Measurements from ENCODE around the gene ANXA2R. TPM values are rescaled to one million over a fixed set of nuclear protein-coding genes. Genes with fewer than 3 reads are reported as not detected.

The ANXA2R gene
- total RNA-seq, 1 donor from 2014 or later, result 1.2 TPM

DNA sequence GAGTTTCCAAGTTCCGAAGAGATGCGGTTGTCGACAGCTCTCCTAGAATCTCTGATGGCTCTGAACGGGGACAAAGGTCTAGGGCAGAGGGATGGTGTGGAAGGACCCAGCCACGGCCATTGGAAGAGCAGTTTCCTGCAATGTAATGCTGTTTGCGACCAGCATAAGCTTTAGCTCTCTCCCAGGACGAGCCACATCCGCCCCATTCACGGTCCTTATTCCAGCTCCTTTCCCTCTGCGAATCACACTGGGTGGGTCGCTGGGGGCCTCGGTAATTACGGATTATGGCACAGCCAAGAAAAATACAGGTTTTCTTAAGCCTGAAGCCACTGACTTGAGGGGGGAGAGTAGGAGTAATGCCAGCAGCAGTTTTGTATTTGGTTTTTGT is 22.7 kb downstream of the ANXA2R start:
- H3K4me1 Mint-ChIP-seq, result peaks cover 39% of the 10 kb centered on the region
- H3K36me3 Mint-ChIP-seq (ENCODE audit: low read depth), result no peaks in the 10 kb centered on the region
- DNase-seq (ENCODE audit: low read depth, low spot score), result no peak
- TF ChIP-seq, protein P1, sequence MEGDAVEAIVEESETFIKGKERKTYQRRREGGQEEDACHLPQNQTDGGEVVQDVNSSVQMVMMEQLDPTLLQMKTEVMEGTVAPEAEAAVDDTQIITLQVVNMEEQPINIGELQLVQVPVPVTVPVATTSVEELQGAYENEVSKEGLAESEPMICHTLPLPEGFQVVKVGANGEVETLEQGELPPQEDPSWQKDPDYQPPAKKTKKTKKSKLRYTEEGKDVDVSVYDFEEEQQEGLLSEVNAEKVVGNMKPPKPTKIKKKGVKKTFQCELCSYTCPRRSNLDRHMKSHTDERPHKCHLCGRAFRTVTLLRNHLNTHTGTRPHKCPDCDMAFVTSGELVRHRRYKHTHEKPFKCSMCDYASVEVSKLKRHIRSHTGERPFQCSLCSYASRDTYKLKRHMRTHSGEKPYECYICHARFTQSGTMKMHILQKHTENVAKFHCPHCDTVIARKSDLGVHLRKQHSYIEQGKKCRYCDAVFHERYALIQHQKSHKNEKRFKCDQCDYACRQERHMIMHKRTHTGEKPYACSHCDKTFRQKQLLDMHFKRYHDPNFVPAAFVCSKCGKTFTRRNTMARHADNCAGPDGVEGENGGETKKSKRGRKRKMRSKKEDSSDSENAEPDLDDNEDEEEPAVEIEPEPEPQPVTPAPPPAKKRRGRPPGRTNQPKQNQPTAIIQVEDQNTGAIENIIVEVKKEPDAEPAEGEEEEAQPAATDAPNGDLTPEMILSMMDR (conservative IDR thresholded peaks at IDR 0.05), result peak; percentile 23
- H3K27ac Mint-ChIP-seq (ENCODE audit: unreplicated experiment), result peak overlapping the region; percentile 88
- H3K9me3 Mint-ChIP-seq, result no peaks in the 10 kb centered on the region
- H3K27me3 Mint-ChIP-seq (ENCODE audit: low read depth), result peaks cover 73% of the 10 kb centered on the region
- H3K4me3 Mint-ChIP-seq, result peak overlapping the region; percentile 96

DNA sequence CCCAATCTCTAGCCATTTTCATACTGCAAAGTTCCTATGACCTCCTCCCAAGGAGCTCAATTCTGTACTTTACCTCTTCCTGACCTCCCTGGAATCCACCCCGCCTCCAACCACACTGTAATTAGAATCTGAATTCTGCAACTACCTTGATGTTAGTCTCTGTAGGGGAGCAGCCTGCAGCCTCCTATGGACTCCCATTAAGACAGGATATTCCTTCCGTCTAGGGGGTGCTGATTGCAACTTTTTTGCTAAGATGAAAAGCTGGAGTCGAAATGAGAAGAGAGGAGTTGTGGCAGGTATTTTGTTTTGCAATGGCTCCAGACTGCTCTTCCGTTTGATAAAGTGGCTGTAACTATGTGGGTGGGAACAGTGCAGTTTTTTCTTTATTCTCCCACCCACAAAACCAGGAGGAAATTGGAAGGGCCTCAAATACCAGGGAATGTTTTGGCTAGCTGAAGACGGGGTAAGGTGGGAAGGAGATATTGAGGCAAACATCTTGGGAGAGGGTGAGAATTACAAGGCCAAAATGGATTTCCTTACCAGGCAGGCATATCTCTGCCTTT is 23.8 kb downstream of the ANXA2R start:
- no peaks in the 10 kb centered on the region for H3K36me3 Mint-ChIP-seq (ENCODE audit: low read depth)
- H3K9me3 Mint-ChIP-seq, result no peaks in the 10 kb centered on the region
- peaks cover 39% of the 10 kb centered on the region for H3K4me1 Mint-ChIP-seq
- H3K27ac Mint-ChIP-seq (ENCODE audit: unreplicated experiment), result no peak overlapping the region
- H3K27me3 Mint-ChIP-seq (ENCODE audit: low read depth), result peaks cover 66% of the 10 kb centered on the region
- no peak for DNase-seq (ENCODE audit: low read depth, low spot score)
- TF ChIP-seq, protein P1 (conservative IDR thresholded peaks at IDR 0.05), result no peak
- peak overlapping the region; percentile 96 for H3K4me3 Mint-ChIP-seq

DNA sequence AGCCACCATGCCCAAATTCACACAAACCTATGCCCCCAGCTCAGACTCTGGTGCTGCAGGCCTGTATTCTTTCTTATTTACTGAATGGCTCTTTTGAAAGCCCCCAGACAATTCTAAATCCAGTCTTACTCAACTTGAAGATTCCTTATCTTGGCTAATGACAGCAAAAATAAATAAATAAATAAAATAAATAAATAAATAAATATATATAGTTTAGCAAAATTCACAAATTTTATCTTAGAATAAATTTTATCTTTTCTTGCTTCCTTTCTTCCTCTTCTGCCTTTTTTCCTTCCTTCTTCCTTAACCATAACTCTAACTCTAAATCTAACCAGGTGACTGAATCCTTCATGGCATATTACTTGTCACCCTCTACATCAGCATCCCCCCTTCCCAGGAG is 25.6 kb downstream of the ANXA2R start:
- Mint-ChIP-seq H3K27ac (ENCODE audit: unreplicated experiment) (no peak overlapping the region), H3K4me3 (peak overlapping the region; percentile 7), H3K4me1 (peaks cover 35% of the 10 kb centered on the region), H3K27me3 (ENCODE audit: low read depth) (peaks cover 66% of the 10 kb centered on the region), H3K36me3 (ENCODE audit: low read depth) (no peaks in the 10 kb centered on the region), H3K9me3 (no peaks in the 10 kb centered on the region)
- DNase-seq (ENCODE audit: low read depth, low spot score), result no peak
- TF ChIP-seq, protein P1 (conservative IDR thresholded peaks at IDR 0.05), result no peak

DNA sequence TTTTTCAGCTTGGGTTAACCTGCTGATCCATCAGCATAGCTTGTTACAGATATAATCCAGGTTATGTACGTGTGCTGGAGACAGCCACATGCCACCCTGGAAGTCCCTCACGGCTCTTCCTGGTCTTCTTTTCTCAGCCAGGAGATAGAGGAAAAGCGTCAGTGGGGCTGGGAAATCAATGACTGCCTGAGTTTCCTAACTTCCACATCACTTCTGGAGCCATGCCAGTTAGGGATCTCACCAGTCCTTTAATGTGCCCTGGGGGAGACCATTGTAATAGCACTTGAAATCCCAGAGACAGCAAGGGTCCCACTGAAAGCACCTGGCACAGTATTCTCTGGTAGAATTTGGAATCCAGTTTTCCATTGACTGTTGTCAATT is 29.2 kb downstream of the ANXA2R start:
- Mint-ChIP-seq H3K36me3 (ENCODE audit: low read depth) (no peaks in the 10 kb centered on the region), H3K9me3 (no peaks in the 10 kb centered on the region), H3K4me3 (peak overlapping the region; percentile 95), H3K27ac (ENCODE audit: unreplicated experiment) (no peak overlapping the region), H3K4me1 (peaks cover 27% of the 10 kb centered on the region), H3K27me3 (ENCODE audit: low read depth) (peaks cover 52% of the 10 kb centered on the region)
- TF ChIP-seq, protein P1 (conservative IDR thresholded peaks at IDR 0.05), result peak; percentile 13
- no peak for DNase-seq (ENCODE audit: low read depth, low spot score)

DNA sequence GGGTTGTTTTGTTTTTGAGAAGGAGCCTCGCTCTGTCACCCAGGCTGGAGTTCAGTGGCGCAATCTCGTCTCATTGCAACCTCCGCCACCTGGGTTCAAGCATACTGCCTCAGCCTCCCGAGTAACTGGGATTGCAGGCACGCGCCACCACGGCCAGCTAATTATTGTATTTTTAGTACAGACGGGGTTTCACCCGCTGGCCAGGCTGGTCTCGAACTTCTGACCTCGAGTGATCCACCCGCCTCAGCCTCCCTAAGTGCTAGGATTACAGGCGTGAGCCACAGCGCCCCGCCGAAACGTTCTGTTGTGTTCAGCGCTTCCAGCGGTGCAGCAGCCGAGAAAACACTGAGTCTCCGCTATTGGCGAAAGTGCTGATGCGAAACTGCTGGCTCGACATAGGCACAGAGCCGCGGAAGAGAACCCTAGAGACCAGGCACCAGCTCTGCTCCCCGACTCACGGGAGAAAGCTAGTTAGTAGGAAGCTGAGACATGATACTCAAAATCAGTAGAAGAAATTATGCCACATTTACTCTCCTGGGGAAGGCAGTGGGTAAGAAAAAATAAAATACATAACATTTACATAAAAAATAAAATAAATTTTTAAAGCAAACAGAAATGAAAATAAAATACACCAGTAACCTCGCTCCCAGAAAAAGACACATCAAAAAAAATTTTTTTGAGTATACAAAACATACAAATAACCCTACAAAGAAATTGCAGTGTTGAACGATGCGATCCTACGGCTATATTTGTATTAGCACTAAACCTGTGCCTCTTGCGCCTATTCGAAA is 31.6 kb downstream of the ANXA2R start:
- no peaks in the 10 kb centered on the region for H3K36me3 Mint-ChIP-seq (ENCODE audit: low read depth)
- H3K9me3 Mint-ChIP-seq, result no peaks in the 10 kb centered on the region
- H3K27ac Mint-ChIP-seq (ENCODE audit: unreplicated experiment), result peak overlapping the region; percentile 96
- peaks cover 27% of the 10 kb centered on the region for H3K4me1 Mint-ChIP-seq
- peak overlapping the region; percentile 95 for H3K4me3 Mint-ChIP-seq
- peak; percentile 88 for DNase-seq (ENCODE audit: low read depth, low spot score)
- TF ChIP-seq, protein P1 (conservative IDR thresholded peaks at IDR 0.05), result peak; percentile 35
- H3K27me3 Mint-ChIP-seq (ENCODE audit: low read depth), result peaks cover 58% of the 10 kb centered on the region
